ENCODE data around the gene TBL1X.
"Not testable (repeated sequence)": the region's sequence is repeated elsewhere in the genome, so short reads cannot be mapped to it uniquely, and the experiment has no call there.

Gene TBL1X

DNA sequence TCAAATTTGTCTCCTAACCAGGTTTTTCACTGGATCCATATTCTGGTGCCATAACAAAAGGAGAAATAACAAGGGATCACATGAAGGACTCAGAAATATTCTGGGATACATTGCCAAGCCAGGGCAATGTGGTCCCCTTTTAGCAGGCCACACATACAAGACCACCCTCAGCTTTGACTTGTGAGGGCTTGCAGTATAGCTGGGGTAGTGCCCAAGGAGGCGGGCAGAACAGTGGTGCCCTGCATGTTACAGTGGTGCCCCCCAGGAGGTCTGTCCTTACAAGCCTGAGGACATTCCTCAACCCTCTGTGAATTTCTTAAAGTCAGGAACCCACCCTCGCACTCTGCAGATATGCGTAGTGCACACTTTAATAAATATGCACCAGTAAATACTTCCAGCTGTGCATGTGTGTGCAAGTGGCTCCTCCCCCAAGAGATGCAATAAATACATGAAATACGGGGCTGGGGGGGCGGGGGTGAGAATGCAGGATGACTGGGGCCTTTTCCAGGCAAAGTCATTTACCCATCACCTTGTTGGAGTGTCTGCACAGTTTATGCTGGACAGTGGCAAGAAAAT lies 34.4 kb upstream of the TBL1X start:
- no peak overlapping the region for H3K4me3 ChIP-seq (ENCODE audit: low read depth, low read length)
- TF ChIP-seq MAX (IDR thresholded peaks at IDR 0.05; ENCODE audit: low read depth, low read length) (no peak), MYC (IDR thresholded peaks at IDR 0.05; ENCODE audit: low read depth, low read length) (no peak), POLR2A (IDR thresholded peaks at IDR 0.05; ENCODE audit: extremely low read depth, insufficient read length) (no peak)
- TF ChIP-seq, protein P1, sequence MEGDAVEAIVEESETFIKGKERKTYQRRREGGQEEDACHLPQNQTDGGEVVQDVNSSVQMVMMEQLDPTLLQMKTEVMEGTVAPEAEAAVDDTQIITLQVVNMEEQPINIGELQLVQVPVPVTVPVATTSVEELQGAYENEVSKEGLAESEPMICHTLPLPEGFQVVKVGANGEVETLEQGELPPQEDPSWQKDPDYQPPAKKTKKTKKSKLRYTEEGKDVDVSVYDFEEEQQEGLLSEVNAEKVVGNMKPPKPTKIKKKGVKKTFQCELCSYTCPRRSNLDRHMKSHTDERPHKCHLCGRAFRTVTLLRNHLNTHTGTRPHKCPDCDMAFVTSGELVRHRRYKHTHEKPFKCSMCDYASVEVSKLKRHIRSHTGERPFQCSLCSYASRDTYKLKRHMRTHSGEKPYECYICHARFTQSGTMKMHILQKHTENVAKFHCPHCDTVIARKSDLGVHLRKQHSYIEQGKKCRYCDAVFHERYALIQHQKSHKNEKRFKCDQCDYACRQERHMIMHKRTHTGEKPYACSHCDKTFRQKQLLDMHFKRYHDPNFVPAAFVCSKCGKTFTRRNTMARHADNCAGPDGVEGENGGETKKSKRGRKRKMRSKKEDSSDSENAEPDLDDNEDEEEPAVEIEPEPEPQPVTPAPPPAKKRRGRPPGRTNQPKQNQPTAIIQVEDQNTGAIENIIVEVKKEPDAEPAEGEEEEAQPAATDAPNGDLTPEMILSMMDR (IDR thresholded peaks at IDR 0.05; ENCODE audit: low read depth, low read length), result no peak
- no peak for DNase-seq (ENCODE audit: low read depth)

DNA sequence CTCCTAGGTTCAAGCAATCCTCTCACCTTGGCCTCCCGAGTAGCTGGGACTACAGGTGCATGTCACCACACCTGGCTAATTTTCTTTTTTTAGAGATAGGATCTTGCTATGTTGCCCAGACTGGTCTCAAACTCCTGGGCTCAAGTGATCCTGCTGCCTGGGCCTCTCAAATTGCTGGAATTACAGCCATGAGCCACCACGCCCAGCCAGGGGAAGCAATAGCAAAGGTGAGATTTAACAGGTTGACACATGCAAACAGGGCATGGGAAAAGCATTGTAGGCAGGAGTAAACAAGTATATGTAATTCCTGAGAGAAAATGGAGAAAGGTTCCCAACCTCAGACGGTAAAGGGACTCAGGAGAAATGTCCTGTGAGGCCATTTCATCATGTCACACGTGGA lies 33.6 kb upstream of the TBL1X start:
- TF ChIP-seq MYC (IDR thresholded peaks at IDR 0.05; ENCODE audit: low read depth, low read length) (no peak), POLR2A (IDR thresholded peaks at IDR 0.05; ENCODE audit: extremely low read depth, insufficient read length) (no peak), MAX (IDR thresholded peaks at IDR 0.05; ENCODE audit: low read depth, low read length) (no peak)
- TF ChIP-seq, protein P1 (IDR thresholded peaks at IDR 0.05; ENCODE audit: low read depth, low read length), result no peak
- no peak overlapping the region for H3K4me3 ChIP-seq (ENCODE audit: low read depth, low read length)
- DNase-seq (ENCODE audit: low read depth), result no peak

DNA sequence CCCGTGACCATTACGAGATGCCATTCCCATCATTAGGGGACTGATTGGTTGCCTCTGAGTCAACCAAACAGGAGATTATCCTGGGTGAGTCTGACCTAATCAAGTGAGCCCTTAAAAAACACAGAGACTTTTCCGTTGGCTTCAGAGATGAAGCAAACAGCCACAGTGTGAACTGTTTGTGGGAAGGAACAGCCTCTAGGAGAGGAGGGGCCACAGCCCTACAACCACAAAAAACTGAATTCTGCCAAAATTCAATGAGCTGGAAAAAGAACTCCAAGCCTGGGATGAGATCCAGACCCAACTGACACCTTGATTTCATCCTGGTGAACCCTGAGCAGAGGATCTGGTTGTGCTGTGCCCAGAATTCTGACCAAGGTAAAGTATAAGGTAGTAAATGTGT lies 31.3 kb upstream of the TBL1X start:
- DNase-seq (ENCODE audit: low read depth), result no peak
- no peak overlapping the region for H3K4me3 ChIP-seq (ENCODE audit: low read depth, low read length)
- TF ChIP-seq MAX (IDR thresholded peaks at IDR 0.05; ENCODE audit: low read depth, low read length) (no peak), MYC (IDR thresholded peaks at IDR 0.05; ENCODE audit: low read depth, low read length) (no peak), POLR2A (IDR thresholded peaks at IDR 0.05; ENCODE audit: extremely low read depth, insufficient read length) (no peak)
- TF ChIP-seq, protein P1 (IDR thresholded peaks at IDR 0.05; ENCODE audit: low read depth, low read length), result no peak

DNA sequence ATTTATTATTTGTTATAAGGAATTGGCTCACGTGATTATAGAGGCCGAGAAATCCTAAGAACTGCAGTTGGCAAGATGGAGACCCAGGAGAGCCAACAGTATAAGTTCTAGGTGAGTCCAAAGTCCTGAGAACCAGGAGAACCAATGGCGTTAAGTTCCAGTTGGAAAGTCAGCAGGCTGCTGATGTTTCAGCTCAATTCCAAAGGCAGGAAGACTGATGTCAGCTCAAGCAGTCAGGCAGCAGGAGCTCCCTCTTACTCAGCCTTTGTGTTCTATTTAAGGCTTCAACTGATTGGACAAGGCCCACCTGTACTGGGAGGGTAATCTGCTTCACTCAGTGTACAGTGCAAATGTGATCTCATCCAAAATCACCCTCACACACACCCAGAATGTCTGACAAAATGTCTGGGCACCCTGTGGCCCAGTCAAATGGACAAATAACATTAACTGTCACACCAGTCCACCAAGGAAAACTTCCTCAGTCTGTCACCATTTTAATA lies 30.8 kb upstream of the TBL1X start:
- no peak overlapping the region for H3K4me3 ChIP-seq (ENCODE audit: low read depth, low read length)
- DNase-seq (ENCODE audit: low read depth), result no peak
- no peak for TF ChIP-seq MAX (IDR thresholded peaks at IDR 0.05; ENCODE audit: low read depth, low read length)
- TF ChIP-seq, protein P1 (IDR thresholded peaks at IDR 0.05; ENCODE audit: low read depth, low read length), result no peak
- no peak for TF ChIP-seq MYC (IDR thresholded peaks at IDR 0.05; ENCODE audit: low read depth, low read length)
- no peak for TF ChIP-seq POLR2A (IDR thresholded peaks at IDR 0.05; ENCODE audit: extremely low read depth, insufficient read length)

DNA sequence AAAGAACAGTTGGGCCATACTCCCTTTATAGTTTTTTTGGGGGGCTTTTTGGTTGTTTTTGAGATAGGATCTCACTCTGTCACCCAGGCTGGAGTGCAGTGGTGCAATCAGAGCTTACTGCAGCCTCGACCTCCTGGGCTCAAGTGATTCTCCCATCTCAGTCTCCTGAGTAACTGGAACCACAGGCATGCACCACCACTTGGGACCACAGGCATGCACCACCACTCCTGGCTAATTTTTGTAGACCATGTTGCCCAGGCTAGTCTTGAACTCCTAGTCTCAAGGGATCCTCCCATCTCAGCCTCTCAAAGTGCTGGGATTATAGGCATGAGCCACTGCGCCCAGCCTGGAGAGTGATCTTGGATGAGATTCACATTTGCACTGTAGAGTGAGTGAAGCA lies 29.8 kb upstream of the TBL1X start:
- H3K4me3 ChIP-seq (ENCODE audit: low read depth, low read length); DNase-seq (ENCODE audit: low read depth): not testable (repeated sequence)

DNA sequence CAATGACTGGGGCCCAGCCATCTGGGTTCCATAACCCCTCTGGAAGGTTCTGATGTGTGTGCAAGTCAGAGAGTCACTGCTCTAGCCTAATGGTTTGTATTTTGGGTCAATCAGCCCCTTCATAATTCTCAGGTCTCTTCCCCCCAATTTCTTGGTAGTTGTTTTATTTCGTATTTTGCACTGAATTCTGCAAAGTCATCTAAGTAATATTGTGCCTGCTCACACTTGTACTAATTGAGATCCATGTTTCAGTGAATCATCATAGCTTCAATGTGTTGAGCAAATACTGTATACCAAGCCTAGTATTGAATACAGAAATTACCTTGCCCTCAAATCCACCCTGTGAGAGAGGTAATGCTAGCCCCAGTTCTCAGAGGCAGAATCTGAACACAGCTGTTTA lies 28.0 kb upstream of the TBL1X start:
- no peak for TF ChIP-seq MAX (IDR thresholded peaks at IDR 0.05; ENCODE audit: low read depth, low read length)
- TF ChIP-seq POLR2A (IDR thresholded peaks at IDR 0.05; ENCODE audit: extremely low read depth, insufficient read length), result no peak
- TF ChIP-seq MYC (IDR thresholded peaks at IDR 0.05; ENCODE audit: low read depth, low read length), result no peak
- TF ChIP-seq, protein P1 (IDR thresholded peaks at IDR 0.05; ENCODE audit: low read depth, low read length), result no peak
- no peak for DNase-seq (ENCODE audit: low read depth)
- H3K4me3 ChIP-seq (ENCODE audit: low read depth, low read length), result no peak overlapping the region

Data from NB4 (cell line).